SU-DHL-6 (cell line): ENCODE measurements around the gene TMEM250.

Source experiments
- H2AFZ ChIP-seq: fragments of 200-600 bp; sonication (generic); 2 replicates; pipeline ENCODE4 v1.6.1; 2014; ENCODE audit warnings: low read depth, mild to moderate bottlenecking, moderate library complexity, mixed read lengths, antibody characterized with exemption, low read length; ENCODE audit not compliant: severe bottlenecking
- H3F3A ChIP-seq: fragments of 200-600 bp; shearing (Covaris generic); 2 replicates; pipeline ENCODE4 v1.6.0; 2016; ENCODE audit warnings: antibody characterized with exemption, mild to moderate bottlenecking; ENCODE audit not compliant: insufficient read depth
- H3K27ac ChIP-seq: fragments of 200-600 bp; sonication (generic); 2 replicates; pipeline ENCODE4 v1.5.1; 2016; ENCODE audit warnings: low read depth, mild to moderate bottlenecking, low read length, moderate library complexity, mixed read lengths
- H3K27me3 ChIP-seq: fragments of 200-600 bp; sonication (generic), shearing (Covaris generic); 2 replicates; pipeline ENCODE4 v1.6.0; 2014; ENCODE audit warnings: mild to moderate bottlenecking, low read length
- H3K36me3 ChIP-seq: fragments of 200-600 bp; sonication (generic); 2 replicates; pipeline ENCODE4 v1.6.1; 2014; ENCODE audit warnings: mild to moderate bottlenecking, low read length, mixed read lengths
- H3K4me2 ChIP-seq: fragments of 300-600, 200-600 bp; shearing (Covaris generic), sonication (generic); 2 replicates; pipeline ENCODE4 v1.6.0; 2014; ENCODE audit warnings: low read length, low read depth, mild to moderate bottlenecking; ENCODE audit not compliant: poor library complexity, severe bottlenecking
- H3K4me3 ChIP-seq: fragments of 200-600 bp; sonication (generic); 2 replicates; pipeline ENCODE4 v1.5.1; 2014; ENCODE audit warnings: antibody characterized with exemption, low read length, mild to moderate bottlenecking, mixed read lengths; ENCODE audit not compliant: insufficient read depth, poor library complexity, severe bottlenecking
- H3K79me2 ChIP-seq: fragments of 200-600 bp; sonication (generic); 2 replicates; pipeline ENCODE4 v1.6.1; 2014; ENCODE audit warnings: mild to moderate bottlenecking, low read length, moderate library complexity; ENCODE audit not compliant: insufficient read depth
- H3K9ac ChIP-seq: fragments of 200-600 bp; sonication (generic); 2 replicates; pipeline ENCODE4 v1.7.0; 2014; ENCODE audit warnings: mild to moderate bottlenecking, low read length
- H3K9me2 ChIP-seq: fragments of 200-600 bp; sonication (generic); replicated peaks from 2 replicates; pipeline ENCODE4 v1.6.1; 2014; ENCODE audit warnings: low read length; ENCODE audit not compliant: insufficient read depth
- H3K9me3 ChIP-seq: fragments of 200-600 bp; sonication (generic); 2 replicates; pipeline ENCODE4 v1.6.1; 2014; ENCODE audit warnings: low read length, mixed read lengths; ENCODE audit not compliant: insufficient read depth
- H4K20me1 ChIP-seq: fragments of 200-600 bp; sonication (generic); 2 replicates; pipeline ENCODE4 v1.6.1; 2014; ENCODE audit warnings: low read depth, mild to moderate bottlenecking, antibody characterized with exemption, low read length, moderate library complexity, mixed read lengths
- CTCF ChIP-seq: fragments of 200-600 bp; sonication (generic); IDR thresholded peaks from one replicate; pipeline ENCODE4 v1.5.1; 2017; ENCODE audit warnings: antibody characterized with exemption, mild to moderate bottlenecking, low read length, moderate library complexity; ENCODE audit not compliant: insufficient read depth, poor library complexity, severe bottlenecking
- EZH2phosphoT487 ChIP-seq: fragments of 200-600 bp; sonication (generic), shearing (Covaris generic); conservative IDR thresholded peaks from 2 replicates; pipeline ENCODE4 v1.6.1; 2018; ENCODE audit warnings: mild to moderate bottlenecking, antibody characterized with exemption, low read length, moderate library complexity, mixed read lengths

The TMEM250 gene

GRCh38 chr9:136112541-136112940 lies 6.1 kb downstream of the TMEM250 start:
- H2AFZ ChIP-seq, result no peak overlapping the region
- H3K27ac ChIP-seq, result no peak overlapping the region
- H4K20me1 ChIP-seq, result no peaks in the 10 kb centered on the region
- H3K79me2 ChIP-seq, result no peaks in the 10 kb centered on the region
- no peaks in the 10 kb centered on the region for H3K36me3 ChIP-seq
- no peaks in the 10 kb centered on the region for H3K27me3 ChIP-seq
- no peak for TF ChIP-seq CTCF
- TF ChIP-seq EZH2phosphoT487, result no peak
- H3K4me2 ChIP-seq, result no peak overlapping the region
- no peak overlapping the region for H3K9ac ChIP-seq
- 0 out of 2 replicates have a peak, but pooled peaks cover 7% of the 10 kb centered on the region for H3F3A ChIP-seq
- H3K9me2 ChIP-seq, result no peaks in the 10 kb centered on the region
- no peak overlapping the region for H3K4me3 ChIP-seq
- H3K9me3 ChIP-seq, result no peaks in the 10 kb centered on the region

- Histone ChIP-seq H3K9me2 (no peaks in the 10 kb centered on the region), H4K20me1 (no peaks in the 10 kb centered on the region), H3K36me3 (no peaks in the 10 kb centered on the region), H3K27me3 (no peaks in the 10 kb centered on the region), H3K27ac (no peak overlapping the region), H3K9ac (no peak overlapping the region), H2AFZ (no peak overlapping the region), H3K9me3 (no peaks in the 10 kb centered on the region), H3F3A (0 out of 2 replicates have a peak, but pooled peaks cover 7% of the 10 kb centered on the region), H3K4me2 (no peak overlapping the region), H3K4me3 (no peak overlapping the region), H3K79me2 (no peaks in the 10 kb centered on the region)
- TF ChIP-seq EZH2phosphoT487 (no peak), CTCF (no peak)
These were observed 6.8 kb downstream of the TMEM250 start for GRCh38 chr9:136111910-136112309.

GRCh38 chr9:136111190-136111589 lies 7.5 kb downstream of the TMEM250 start:
- Histone ChIP-seq H2AFZ (no peak overlapping the region), H3K4me2 (no peak overlapping the region), H3K9me2 (no peaks in the 10 kb centered on the region), H3K9ac (no peak overlapping the region), H3K79me2 (no peaks in the 10 kb centered on the region), H4K20me1 (no peaks in the 10 kb centered on the region), H3K9me3 (no peaks in the 10 kb centered on the region), H3F3A (0 out of 2 replicates have a peak, but pooled peaks cover 7% of the 10 kb centered on the region), H3K4me3 (no peak overlapping the region), H3K27ac (no peak overlapping the region), H3K27me3 (no peaks in the 10 kb centered on the region), H3K36me3 (no peaks in the 10 kb centered on the region)
- TF ChIP-seq CTCF, result no peak
- no peak for TF ChIP-seq EZH2phosphoT487
